HFF-Myc (cell line): ENCODE data around the gene PLCB1.

ENCODE experiments used
- DNase-seq: peaks from one replicate; pipeline ENCODE4 v3.0.0-alpha.2; 2011; ENCODE audit warnings: low read depth; ENCODE audit errors: extremely low read depth
- H3K4me3 ChIP-seq: replicated peaks from 2 replicates; pipeline ENCODE4 v1.5.1; 2011; ENCODE audit warnings: low read depth, mild to moderate bottlenecking, control low read depth, low read length
- TF ChIP-seq, protein P1 (sequence below): IDR thresholded peaks from 2 replicates; pipeline ENCODE4 v1.5.1; 2012; ENCODE audit warnings: mild to moderate bottlenecking, low read depth, low read length, control low read depth; ENCODE audit errors: missing control alignments

PLCB1 gene

DNA sequence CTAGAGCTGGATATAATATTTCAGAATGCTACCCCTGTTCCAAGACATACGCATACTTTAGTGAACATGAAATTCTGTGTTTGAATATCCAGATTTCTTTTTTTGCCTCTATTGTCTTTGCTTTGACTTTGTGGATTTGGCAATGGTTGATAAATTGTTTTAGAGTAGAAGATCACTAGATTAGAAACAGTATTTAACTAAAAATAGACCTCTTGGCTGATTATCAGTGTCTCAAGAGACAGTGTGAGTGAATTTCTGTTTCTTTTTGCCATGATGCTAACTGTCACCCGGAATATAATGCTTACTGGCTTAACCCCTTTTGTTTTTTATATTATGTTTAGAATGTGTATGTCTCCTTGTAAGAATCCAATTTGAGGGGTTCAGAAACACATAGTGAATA is 102.5 kb downstream of the PLCB1 start:
- DNase-seq = no peak
- no peak overlapping the region for H3K4me3 ChIP-seq
- TF ChIP-seq, protein P1, sequence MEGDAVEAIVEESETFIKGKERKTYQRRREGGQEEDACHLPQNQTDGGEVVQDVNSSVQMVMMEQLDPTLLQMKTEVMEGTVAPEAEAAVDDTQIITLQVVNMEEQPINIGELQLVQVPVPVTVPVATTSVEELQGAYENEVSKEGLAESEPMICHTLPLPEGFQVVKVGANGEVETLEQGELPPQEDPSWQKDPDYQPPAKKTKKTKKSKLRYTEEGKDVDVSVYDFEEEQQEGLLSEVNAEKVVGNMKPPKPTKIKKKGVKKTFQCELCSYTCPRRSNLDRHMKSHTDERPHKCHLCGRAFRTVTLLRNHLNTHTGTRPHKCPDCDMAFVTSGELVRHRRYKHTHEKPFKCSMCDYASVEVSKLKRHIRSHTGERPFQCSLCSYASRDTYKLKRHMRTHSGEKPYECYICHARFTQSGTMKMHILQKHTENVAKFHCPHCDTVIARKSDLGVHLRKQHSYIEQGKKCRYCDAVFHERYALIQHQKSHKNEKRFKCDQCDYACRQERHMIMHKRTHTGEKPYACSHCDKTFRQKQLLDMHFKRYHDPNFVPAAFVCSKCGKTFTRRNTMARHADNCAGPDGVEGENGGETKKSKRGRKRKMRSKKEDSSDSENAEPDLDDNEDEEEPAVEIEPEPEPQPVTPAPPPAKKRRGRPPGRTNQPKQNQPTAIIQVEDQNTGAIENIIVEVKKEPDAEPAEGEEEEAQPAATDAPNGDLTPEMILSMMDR = no peak

DNA sequence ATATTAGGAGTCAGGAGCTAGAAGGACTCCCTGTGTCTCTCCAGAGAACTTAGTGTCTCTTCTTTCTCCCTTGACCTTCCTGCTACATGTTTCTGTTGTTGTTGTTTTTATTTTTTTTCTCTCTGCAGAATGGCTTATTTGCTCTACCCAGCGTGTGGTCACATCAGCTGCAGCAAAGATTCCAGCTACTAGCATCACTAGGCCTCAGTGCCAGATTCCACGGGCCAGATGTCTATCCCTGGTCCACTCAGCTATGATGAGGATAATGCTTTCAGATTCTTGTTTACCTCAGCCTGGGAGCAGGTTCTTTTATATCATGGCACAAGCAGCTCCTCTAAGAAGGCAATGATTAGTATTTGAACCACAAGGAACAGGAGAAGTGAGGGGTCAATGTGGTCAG is 110.0 kb downstream of the PLCB1 start:
- TF ChIP-seq, protein P1 = no peak
- no peak for DNase-seq
- H3K4me3 ChIP-seq = no peak overlapping the region

DNA sequence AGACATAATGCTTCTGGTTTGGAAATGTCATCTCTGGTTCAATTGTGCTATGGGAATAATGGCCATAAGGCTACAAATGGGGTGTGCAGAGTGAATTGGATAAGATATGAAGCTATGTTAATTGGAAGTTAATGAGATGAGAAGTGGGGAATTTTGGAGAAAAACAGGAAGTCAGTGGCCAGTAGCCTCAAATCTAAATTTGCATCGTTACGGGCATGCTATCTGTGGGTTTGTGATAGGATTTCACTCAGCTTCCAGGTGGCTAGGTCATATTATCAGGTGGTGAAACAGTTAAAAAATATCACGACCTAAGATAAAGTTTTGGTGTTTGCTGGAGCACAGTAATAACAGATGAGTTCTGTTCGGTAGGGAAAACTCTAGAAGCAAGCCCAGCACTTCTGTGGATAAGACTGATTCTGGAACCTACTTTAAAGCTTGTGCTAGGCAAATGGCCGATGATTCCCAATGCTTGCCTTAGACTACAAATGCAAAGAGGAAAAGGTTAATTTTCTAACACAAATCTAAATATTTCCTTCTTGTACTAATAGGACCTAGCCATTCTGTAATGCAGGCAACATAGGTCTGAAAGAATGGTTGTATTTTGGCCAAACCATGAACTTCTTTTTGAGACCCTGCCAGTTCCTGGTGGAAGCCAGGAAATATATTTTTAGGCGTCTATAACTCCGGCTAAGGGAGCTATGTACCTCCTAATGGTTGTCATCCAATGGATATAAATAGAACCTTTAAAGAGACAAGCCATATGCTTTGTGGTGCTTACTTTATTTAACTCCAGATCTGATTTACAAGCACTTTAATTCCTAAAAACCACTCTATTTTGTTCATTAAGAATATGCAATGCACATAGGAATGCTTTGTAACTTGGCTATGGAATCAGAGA is 111.0 kb downstream of the PLCB1 start:
- no peak overlapping the region for H3K4me3 ChIP-seq
- DNase-seq = peak; percentile 45
- TF ChIP-seq, protein P1 = no peak

DNA sequence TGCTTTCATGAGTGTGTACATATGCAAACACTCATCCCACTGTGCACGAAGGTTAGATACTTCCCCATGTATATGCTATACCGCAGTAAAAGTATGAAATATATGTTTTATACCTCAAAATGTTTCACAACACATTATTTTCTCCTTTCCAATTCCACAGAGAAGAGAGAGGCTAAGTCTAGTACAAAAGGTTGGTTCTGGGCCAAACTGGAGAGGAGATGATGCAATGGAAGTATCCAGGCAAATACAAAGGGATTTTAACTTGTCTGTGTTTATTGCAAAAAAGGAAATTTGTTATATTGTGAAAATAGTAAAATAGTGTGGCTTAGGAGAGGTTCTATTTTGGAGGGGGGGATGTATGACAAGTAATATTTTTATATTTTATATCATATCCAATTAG is 112.6 kb downstream of the PLCB1 start:
- no peak for DNase-seq
- H3K4me3 ChIP-seq = no peak overlapping the region
- TF ChIP-seq, protein P1 = no peak

DNA sequence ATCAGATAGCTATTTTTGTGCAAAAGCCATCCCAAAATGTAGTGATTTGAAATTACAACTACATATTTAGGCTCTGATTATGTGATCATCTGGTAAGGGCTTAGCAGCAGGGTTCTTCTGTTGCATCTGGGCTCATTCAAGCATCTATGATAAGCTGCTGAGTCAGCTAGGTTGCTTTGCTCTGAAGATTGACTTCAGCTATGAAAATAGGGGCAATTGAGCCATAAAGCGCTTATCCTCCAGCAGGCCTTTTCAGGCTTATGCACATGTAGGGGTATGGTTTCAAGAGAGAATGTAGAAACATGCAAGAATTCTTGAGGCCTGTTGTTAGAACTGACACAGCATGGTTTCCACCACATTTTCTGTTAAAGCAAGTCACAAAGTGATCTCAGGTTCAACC is 114.1 kb downstream of the PLCB1 start:
- TF ChIP-seq, protein P1 = no peak
- H3K4me3 ChIP-seq = no peak overlapping the region
- no peak for DNase-seq

DNA sequence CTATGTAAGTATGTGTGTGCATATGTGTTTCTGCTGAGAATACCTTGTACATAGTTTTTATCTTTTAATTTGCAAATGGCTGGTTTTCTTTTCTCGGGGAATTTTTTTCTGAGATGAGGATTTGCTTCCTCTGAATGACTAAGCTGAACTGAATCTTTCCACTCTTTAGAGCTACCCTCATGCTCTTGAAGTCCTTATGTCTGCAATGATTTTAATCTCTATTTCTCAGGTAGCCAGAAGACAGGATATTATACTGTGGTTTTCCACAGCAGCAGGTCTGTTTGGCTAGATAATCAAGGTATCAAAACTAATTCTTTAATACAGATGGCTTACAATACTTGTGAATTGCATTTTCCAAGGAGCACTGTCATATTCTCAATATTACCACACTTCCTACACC is 114.7 kb downstream of the PLCB1 start:
- H3K4me3 ChIP-seq = no peak overlapping the region
- TF ChIP-seq, protein P1 = no peak
- no peak for DNase-seq

DNA sequence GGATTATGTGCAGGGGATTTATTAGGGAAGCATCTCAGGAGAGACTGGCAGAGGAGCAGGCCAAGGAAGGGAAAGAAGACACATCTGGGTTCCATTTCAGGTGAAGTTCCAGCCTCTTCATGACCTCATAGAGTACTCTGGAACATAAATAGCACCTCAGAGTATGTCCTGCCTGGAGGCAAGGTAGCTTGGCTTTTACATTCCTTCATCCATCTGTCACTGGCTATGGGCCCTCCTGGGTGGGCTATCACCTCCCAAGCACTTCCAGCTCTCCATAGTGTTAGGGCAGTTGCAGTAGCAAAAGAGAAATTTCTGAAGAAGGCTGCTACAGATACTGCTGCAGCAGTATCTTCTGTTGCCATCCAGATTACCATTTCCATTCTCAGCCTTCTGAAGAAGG is 116.0 kb downstream of the PLCB1 start:
- DNase-seq = no peak
- no peak overlapping the region for H3K4me3 ChIP-seq
- TF ChIP-seq, protein P1 = no peak
